H9 (cell line): ENCODE data around the gene TBC1D24. TPM values are rescaled to one million over a fixed set of nuclear protein-coding genes. Genes with fewer than 3 reads are reported as not detected.

Experiments
- DNase-seq: peaks from one replicate; pipeline ENCODE4 v3.0.0-alpha.2; 2017
- H2AFZ ChIP-seq: one replicate; pipeline ENCODE4 v1.6.1; 2013; ENCODE audit warnings: mild to moderate bottlenecking, low read length, control low read depth, moderate library complexity
- H2AK5ac ChIP-seq: 2 replicates; pipeline ENCODE4 v1.6.1; 2013; ENCODE audit warnings: low read length, control low read depth, mixed read lengths; ENCODE audit not compliant: insufficient read length
- H2BK120ac ChIP-seq: one replicate; pipeline ENCODE4 v1.6.1; 2013; ENCODE audit warnings: low read depth, mild to moderate bottlenecking, low read length, control low read depth, inconsistent platforms; ENCODE audit not compliant: poor library complexity, severe bottlenecking
- H2BK12ac ChIP-seq: 2 replicates; pipeline ENCODE4 v1.6.1; 2013; ENCODE audit warnings: low read length, control low read depth, mixed read lengths, low read depth; ENCODE audit not compliant: insufficient read length
- H2BK15ac ChIP-seq: 2 replicates; pipeline ENCODE4 v1.6.1; 2013; ENCODE audit warnings: low read depth, low read length, control low read depth
- H2BK20ac ChIP-seq: one replicate; pipeline ENCODE4 v1.6.1; 2013; ENCODE audit warnings: low read depth, mild to moderate bottlenecking, low read length, control low read depth, inconsistent platforms; ENCODE audit not compliant: poor library complexity, severe bottlenecking
- H2BK5ac ChIP-seq: 2 replicates; pipeline ENCODE4 v1.6.1; 2013; ENCODE audit warnings: low read length, control low read depth, mixed read lengths; ENCODE audit not compliant: insufficient read length
- H3K14ac ChIP-seq: 2 replicates; pipeline ENCODE4 v1.6.1; 2013; ENCODE audit warnings: low read length, control low read depth; ENCODE audit not compliant: insufficient read depth
- H3K18ac ChIP-seq: 2 replicates; pipeline ENCODE4 v1.6.1; 2013; ENCODE audit warnings: low read depth, mild to moderate bottlenecking, mixed read lengths, low read length, control low read depth; ENCODE audit not compliant: insufficient read length
- H3K23ac ChIP-seq: 2 replicates; pipeline ENCODE4 v1.6.1; 2013; ENCODE audit warnings: low read length, control low read depth, mixed read lengths, low read depth; ENCODE audit not compliant: insufficient read length
- H3K23me2 ChIP-seq: 2 replicates; pipeline ENCODE4 v1.6.1; 2013; ENCODE audit warnings: low read depth, mild to moderate bottlenecking, mixed read lengths, low read length, control low read depth; ENCODE audit not compliant: insufficient read length, poor library complexity, severe bottlenecking
- H3K27ac ChIP-seq: 2 replicates; pipeline ENCODE4 v1.5.1; 2013; ENCODE audit warnings: low read length, control low read depth, mixed read lengths, low read depth; ENCODE audit not compliant: insufficient read length
- H3K27me3 ChIP-seq: 2 replicates; pipeline ENCODE4 v1.6.1; 2013; ENCODE audit warnings: low read length, control low read depth, inconsistent platforms; ENCODE audit not compliant: insufficient read depth
- H3K4ac ChIP-seq: 2 replicates; pipeline ENCODE4 v1.6.1; 2013; ENCODE audit warnings: low read depth, mild to moderate bottlenecking, control low read depth, inconsistent platforms, low read length, moderate library complexity
- H3K4me1 ChIP-seq: 2 replicates; pipeline ENCODE4 v1.6.1; 2013; ENCODE audit warnings: low read length, control low read depth, inconsistent platforms; ENCODE audit not compliant: insufficient read depth
- H3K4me2 ChIP-seq: 2 replicates; pipeline ENCODE4 v1.6.1; 2013; ENCODE audit warnings: low read length, control low read depth, mixed read lengths; ENCODE audit not compliant: insufficient read length, insufficient read depth
- H3K56ac ChIP-seq: 2 replicates; pipeline ENCODE4 v1.6.1; 2013; ENCODE audit warnings: low read depth, mild to moderate bottlenecking, mixed read lengths, low read length, control low read depth; ENCODE audit not compliant: insufficient read length
- H3K79me1 ChIP-seq: 2 replicates; pipeline ENCODE4 v1.6.1; 2013; ENCODE audit warnings: low read depth, mild to moderate bottlenecking, moderate library complexity, low read length, control low read depth, inconsistent platforms; ENCODE audit not compliant: insufficient read depth, poor library complexity, severe bottlenecking
- H3K79me2 ChIP-seq: 2 replicates; pipeline ENCODE4 v1.6.1; 2013; ENCODE audit warnings: low read length, control low read depth, inconsistent platforms; ENCODE audit not compliant: insufficient read depth
- H3K9ac ChIP-seq: 2 replicates; pipeline ENCODE4 v1.6.1; 2013; ENCODE audit warnings: low read length, control low read depth, mixed read lengths; ENCODE audit not compliant: insufficient read length; ENCODE audit errors: extremely low read depth
- H3K9me3 ChIP-seq: one replicate; pipeline ENCODE4 v1.6.1; 2013; ENCODE audit warnings: low read depth, low read length, inconsistent platforms; ENCODE audit not compliant: control insufficient read depth
- H3T11ph ChIP-seq: one replicate; pipeline ENCODE4 v1.6.1; 2013; ENCODE audit warnings: mild to moderate bottlenecking, low read length, control low read depth, inconsistent platforms
- H4K20me1 ChIP-seq: one replicate; pipeline ENCODE4 v1.6.1; 2013; ENCODE audit not compliant: control insufficient read depth, insufficient read length, insufficient read depth
- H4K5ac ChIP-seq: 2 replicates; pipeline ENCODE4 v1.6.1; 2013; ENCODE audit warnings: low read depth, mild to moderate bottlenecking, mixed read lengths, low read length, control low read depth; ENCODE audit not compliant: insufficient read length
- H4K8ac ChIP-seq: replicated peaks from 2 replicates; pipeline ENCODE4 v1.6.1; 2013; ENCODE audit warnings: low read length, control low read depth, mixed read lengths, low read depth; ENCODE audit not compliant: insufficient read length
- H4K91ac ChIP-seq: 2 replicates; pipeline ENCODE4 v1.6.1; 2013; ENCODE audit warnings: low read depth, mild to moderate bottlenecking, moderate library complexity, mixed read lengths, low read length, control low read depth; ENCODE audit not compliant: insufficient read length
- H3K27ac Mint-ChIP-seq, 3 experiments: 2 replicates in 2 of 3; 3 replicates in 1 of 3; pipeline ENCODE4 v1.8.0; 2020 to 2021; ENCODE audit warnings: mixed read lengths in 3 of 3, mild to moderate bottlenecking in 1 of 3, moderate library complexity in 1 of 3
- H3K27me3 Mint-ChIP-seq: 2 replicates; pipeline ENCODE4 v1.8.0; 2021; ENCODE audit warnings: low read depth, mild to moderate bottlenecking, moderate library complexity, mixed read lengths
- H3K36me3 Mint-ChIP-seq, 3 experiments: 2 replicates in 2 of 3; 3 replicates in 1 of 3; pipeline ENCODE4 v1.8.0; 2020 to 2021; ENCODE audit warnings: low read depth in 3 of 3, mixed read lengths in 3 of 3; ENCODE audit not compliant: insufficient read depth in 1 of 3
- H3K4me1 Mint-ChIP-seq, 2 experiments: 2 replicates each; pipeline ENCODE4 v1.8.0; 2020; ENCODE audit warnings: mixed read lengths in 2 of 2
- H3K4me3 Mint-ChIP-seq, 2 experiments: 2 replicates in 1 of 2; 3 replicates in 1 of 2; pipeline ENCODE4 v1.8.0; 2020 to 2021; ENCODE audit warnings: mild to moderate bottlenecking in 2 of 2, mixed read lengths in 2 of 2, moderate library complexity in 1 of 2
- H3K9me3 Mint-ChIP-seq, 2 experiments: 2 replicates in 1 of 2; 3 replicates in 1 of 2; pipeline ENCODE4 v1.8.0; 2020; ENCODE audit warnings: mild to moderate bottlenecking in 2 of 2, mixed read lengths in 2 of 2, moderate library complexity in 1 of 2
- CTCF ChIP-seq: fragments of 200-600 bp; sonication (generic); conservative IDR thresholded peaks from 3 replicates; pipeline ENCODE4 v1.8.0; 2021; ENCODE audit warnings: antibody characterized with exemption, mild to moderate bottlenecking
- WGBS: extraction: QIAGEN DNeasy Blood & Tissue Kit; methylation state at CpG from one replicate; pipeline ENCODE4 v1.1.7; 2013; ENCODE audit warnings: missing lambda C conversion rate, low lambda C conversion rate, mixed read lengths; ENCODE audit not compliant: insufficient read length; ENCODE audit errors: extremely low coverage; 5-methylcytosine and 5-hydroxymethylcytosine counted together
- total RNA-seq: library from RNA; stranded (reverse); gene quantifications from 2 replicates; pipeline ENCODE4 v1.2.1, GENCODE V29; 2021

The TBC1D24 gene
- total RNA-seq, 1 experiment from 2014 or later, result 19.0 TPM

DNA sequence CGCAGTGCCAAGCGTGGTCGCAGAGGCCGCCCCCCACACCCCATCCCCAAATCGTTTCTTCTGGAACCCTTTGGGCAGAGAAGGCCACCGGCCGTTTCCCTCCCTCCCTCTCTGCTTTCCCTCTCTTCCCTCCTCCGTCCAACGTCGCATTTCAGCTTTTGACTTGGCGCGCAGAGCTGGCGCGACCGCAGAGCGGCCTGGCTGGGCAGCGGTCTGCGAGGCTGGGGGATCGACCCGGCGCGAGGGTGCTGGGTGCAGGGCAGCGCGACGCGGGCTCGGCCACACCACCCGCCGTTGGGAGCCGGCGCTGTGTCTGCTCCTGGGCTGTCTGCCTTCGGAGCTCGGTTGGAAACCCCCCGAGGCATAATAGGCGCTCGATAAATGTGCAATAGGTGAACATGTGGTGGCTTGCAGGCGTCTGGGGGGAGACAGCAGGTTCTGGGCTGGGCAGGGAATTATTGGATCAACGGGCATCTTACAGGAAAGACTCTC, 6.6 kb upstream of the TBC1D24 start:
- Histone ChIP-seq H3K9me3 (no peaks in the 10 kb centered on the region), H3K79me2 (no peaks in the 10 kb centered on the region), H3K9ac (peak overlapping the region; percentile 8), H4K5ac (no peak overlapping the region), H2BK120ac (no peak overlapping the region), H3K4ac (no peak overlapping the region), H2AFZ (no peak overlapping the region), H4K20me1 (no peaks in the 10 kb centered on the region), H3K4me1 (no peaks in the 10 kb centered on the region), H2BK20ac (no peak overlapping the region), H3K14ac (peak overlapping the region; percentile 5; the same call in 1 of the 2 replicates), H3K79me1 (no peaks in the 10 kb centered on the region), H2BK15ac (no peak overlapping the region), H4K91ac (no peak overlapping the region), H4K8ac (no peak overlapping the region), H2BK12ac (no peak overlapping the region), H3K4me2 (peak overlapping the region; percentile 15), H2BK5ac (no peak overlapping the region), H3K18ac (no peak overlapping the region), H3K23ac (no peak overlapping the region), H3K56ac (no peak overlapping the region), H3T11ph (no peak overlapping the region), H3K27ac (no peak overlapping the region), H2AK5ac (no peak overlapping the region), H3K27me3 (peaks cover 17% of the 10 kb centered on the region; the same call in 1 of the 2 replicates), H3K23me2 (peaks cover 9% of the 10 kb centered on the region)
- peak overlapping the region; percentile 58 to 78 for H3K4me3 Mint-ChIP-seq
- no peak for DNase-seq
- peaks cover 20 to 25% of the 10 kb centered on the region in 2 experiments for H3K4me1 Mint-ChIP-seq
- peaks cover 33% of the 10 kb centered on the region for H3K27me3 Mint-ChIP-seq
- WGBS, result no CpG with 5 or more reads among the region's 38 CpGs
- no peak for TF ChIP-seq CTCF
- H3K27ac Mint-ChIP-seq, result peak overlapping the region in 1 of 3 experiments; percentile 39; a peak in 1 of 7 replicates
- peaks cover 2 to 9% (median 6%) of the 10 kb centered on the region in 3 experiments; a peak in 4 of 7 replicates for H3K36me3 Mint-ChIP-seq
- H3K9me3 Mint-ChIP-seq, result no peaks in the 10 kb centered on the region
